Vagina (tissue), 2 donors: ENCODE measurements around the gene DNLZ.

ENCODE experiments used
- CTCF ChIP-seq, 3 experiments: fragments of 450-650 bp in 2 of 3; fragments of 200-600 bp in 1 of 3; sonication (generic) in 1 of 3; IDR thresholded peaks; one replicate each; pipeline ENCODE4 v1.5.1; 2017 to 2019; ENCODE audit warnings: antibody characterized with exemption in 3 of 3, mild to moderate bottlenecking in 2 of 3, moderate library complexity in 2 of 3
- POLR2A ChIP-seq, 2 donors: fragments of 450-650 bp; IDR thresholded peaks; one replicate each; pipeline ENCODE4 v1.6.1; 2017; ENCODE audit warnings: antibody characterized with exemption in 2 of 2, mild to moderate bottlenecking in 2 of 2, moderate library complexity in 2 of 2
- POLR2AphosphoS5 ChIP-seq, 2 donors: sonication (generic); formaldehyde crosslinking; IDR thresholded peaks; one replicate each; pipeline ENCODE4 v1.9.0; 2017; ENCODE audit warnings: antibody characterized with exemption in 2 of 2, mild to moderate bottlenecking in 2 of 2, low read depth in 1 of 2; ENCODE audit not compliant: insufficient read depth in 1 of 2

GRCh38 chr9:136374183-136374575, 10.6 kb upstream of the DNLZ start:
- TF ChIP-seq CTCF (IDR thresholded peaks at IDR 0.05) (no peak), POLR2AphosphoS5 (IDR thresholded peaks at IDR 0.05; ENCODE audit: insufficient read depth in 1 of 2, low read depth in 1 of 2) (no peak), POLR2A (IDR thresholded peaks at IDR 0.05) (no peak)
